HG03432 (cell line): ENCODE measurements around the gene ADAMTS3.

Experiments used
- ATAC-seq: cut with Tn5 transposase; IDR thresholded peaks from one replicate; pipeline ENCODE4 v1.9.1; 2021; ENCODE audit warnings: mild to moderate bottlenecking, moderate library complexity; ENCODE audit not compliant: unreplicated experiment

The ADAMTS3 gene

DNA sequence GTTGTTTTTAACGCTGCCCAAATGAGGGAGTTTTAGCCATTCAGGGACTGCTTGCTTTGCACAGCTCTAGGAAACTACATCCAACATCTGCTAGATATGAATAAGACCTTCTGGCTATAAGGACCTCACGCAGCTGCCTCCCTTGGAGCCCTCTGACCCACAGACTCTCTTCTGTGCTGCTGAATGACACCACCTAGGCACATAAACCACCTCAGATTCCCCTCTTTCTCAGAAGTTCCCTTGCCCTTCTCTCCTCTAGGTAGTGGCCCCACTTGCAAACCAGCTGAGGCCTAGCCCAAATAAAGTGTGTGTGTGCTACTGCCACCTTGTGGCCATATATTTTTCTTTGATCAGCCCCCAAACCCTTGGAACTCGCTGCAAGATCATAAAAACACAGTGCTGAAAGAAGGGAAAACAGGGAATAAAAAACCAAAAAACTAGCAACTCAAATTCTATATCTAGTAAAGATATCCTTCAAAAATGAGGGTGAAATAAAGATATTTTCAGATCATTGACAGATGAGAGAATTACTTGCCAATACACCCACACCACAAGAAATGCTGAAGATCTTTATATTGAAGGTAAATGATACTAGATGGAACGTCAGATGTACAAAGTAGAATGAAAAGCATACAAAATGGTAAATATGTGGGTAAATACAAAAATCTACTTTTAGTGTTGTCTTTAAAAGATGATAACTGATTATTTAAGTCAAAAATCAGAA is 265.9 kb downstream of the ADAMTS3 start:
- peak; percentile 94 for ATAC-seq

DNA sequence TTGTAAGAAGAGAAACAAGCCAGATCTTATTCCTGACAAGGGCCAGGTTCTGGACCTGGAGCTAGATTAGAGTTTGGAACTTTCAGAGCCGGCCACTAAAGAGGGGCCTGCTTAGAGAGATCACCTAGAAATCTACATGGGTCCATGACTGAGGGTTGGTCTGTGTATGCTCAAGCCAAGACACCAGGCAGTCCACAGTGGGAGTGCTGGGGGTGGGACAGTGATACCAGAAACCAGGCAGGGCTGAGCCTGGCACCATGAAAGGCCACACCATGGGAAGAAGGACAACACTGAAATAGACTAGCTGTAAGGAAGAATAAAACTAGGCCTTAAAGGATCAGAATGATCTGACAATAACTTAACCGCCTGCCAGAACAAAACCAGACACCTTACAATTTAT is 267.3 kb downstream of the ADAMTS3 start:
- no peak for ATAC-seq

DNA sequence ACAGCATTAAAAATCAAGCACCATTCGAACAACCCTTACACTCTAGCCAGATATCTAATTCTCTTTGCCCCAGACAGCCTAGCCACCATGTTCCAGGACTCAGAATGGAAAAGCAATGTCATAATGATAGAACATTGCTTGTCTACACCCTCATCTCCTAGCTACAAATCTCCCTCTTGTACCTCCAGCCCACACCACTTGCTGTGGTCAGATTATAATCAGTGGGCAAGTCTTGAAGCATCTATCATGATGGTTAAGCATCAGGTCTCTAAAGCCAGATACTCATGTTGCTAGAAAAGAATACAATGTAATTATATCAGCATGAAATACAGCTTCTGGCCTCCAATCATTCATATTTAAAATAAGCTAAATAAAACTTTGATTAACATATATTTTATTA is 268.9 kb downstream of the ADAMTS3 start:
- ATAC-seq, result no peak

DNA sequence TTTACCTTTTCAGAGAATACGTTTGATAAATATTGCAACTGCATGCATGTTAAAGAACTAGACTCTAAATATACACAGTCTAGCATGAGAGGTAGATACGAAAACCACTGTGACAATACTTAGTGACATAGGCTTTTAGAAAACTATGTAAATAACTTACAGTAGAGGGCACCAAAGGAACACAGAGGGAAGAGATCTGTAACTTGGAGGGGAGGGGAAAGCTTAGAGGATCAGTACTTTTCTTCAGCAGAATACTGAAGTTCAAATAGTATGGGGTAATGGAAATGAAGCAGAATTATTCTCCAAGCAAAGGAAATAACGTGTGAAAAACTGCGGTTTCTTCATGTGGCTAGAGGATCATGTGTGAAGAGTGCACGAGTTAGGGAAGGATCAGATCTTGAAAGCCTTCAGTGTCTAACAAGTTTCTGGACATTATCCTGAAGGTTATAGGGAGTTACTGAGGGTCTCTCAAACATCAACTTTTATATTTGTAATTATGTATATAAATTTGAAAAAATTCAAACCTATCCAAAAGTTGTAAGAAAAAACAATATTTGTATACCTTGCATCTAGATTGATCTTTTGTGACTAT is 273.0 kb downstream of the ADAMTS3 start:
- peak; percentile 91 for ATAC-seq

DNA sequence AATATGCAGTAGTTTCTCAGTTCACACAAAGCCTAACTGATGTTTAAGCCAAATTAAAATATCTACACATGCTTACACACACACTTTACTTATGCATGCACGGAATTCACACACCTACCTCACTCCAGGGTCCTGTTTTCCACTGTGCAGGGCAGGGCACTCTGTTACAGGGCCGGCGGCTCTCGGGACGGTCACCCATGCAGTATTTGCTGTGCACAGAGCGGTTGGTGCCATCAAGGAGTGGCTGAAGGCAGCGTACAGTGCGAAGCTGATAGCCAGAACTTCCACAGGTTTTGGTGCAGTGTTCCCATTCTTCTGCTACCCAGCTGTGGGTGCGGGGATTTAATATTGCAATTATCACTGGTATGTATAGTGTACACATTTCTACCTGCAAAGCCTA is 278.3 kb downstream of the ADAMTS3 start:
- no peak for ATAC-seq

DNA sequence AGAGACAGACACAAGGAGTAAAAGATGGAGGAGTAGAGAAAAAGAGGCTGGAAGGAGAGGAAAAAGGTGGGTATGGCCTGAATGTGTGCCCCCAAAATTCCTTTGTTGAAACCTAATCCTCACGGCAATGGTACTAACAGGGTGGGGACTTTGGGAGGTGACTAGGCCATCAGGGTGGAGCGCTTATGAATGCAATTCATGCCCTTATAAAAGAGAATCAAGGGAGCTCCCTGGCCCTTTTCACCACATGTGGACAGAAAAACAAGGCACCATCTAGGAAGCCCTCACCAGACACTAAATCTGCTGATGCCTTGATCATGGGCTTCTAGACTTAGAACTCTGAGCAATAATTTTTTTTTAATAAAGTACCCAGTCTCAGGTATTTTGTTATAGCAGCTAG is 282.1 kb downstream of the ADAMTS3 start:
- no peak for ATAC-seq

DNA sequence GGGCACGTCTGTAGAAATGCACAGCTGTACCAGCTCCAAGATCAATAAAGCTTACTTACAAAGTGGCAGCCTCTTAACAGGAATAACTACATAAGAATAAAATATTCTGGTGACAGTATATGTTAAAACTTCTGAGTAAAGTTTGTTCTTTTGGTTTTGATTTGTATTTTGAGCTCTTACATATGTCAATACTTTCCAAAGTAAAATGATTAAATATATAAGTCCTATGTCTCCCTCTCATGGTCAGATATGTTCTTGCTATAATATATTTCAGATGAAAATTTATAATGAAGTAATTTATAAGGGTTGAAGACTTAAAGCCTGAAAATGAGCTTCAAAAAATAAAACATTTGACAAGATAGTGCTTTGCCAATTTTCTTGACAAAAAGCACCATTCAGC is 282.8 kb downstream of the ADAMTS3 start:
- ATAC-seq, result peak; percentile 39

DNA sequence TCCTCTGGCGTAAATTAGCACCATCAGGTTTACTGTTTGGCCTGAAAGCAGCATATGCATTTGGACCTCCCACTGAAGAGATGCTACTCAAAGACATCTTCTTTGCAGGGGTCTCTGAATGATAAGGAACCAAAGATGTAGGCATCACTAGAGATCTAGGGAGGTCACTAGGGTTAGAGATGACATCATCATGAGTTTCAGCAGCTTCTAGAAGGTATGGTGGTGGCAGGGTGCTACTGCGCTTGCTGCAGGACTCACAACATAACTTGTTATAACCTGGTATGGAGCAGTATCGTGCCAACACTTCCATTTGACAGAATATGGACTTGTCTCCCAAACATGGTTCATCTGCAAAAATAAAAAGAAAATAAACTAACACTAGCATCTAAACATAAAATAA is 285.7 kb downstream of the ADAMTS3 start:
- peak; percentile 67 for ATAC-seq

DNA sequence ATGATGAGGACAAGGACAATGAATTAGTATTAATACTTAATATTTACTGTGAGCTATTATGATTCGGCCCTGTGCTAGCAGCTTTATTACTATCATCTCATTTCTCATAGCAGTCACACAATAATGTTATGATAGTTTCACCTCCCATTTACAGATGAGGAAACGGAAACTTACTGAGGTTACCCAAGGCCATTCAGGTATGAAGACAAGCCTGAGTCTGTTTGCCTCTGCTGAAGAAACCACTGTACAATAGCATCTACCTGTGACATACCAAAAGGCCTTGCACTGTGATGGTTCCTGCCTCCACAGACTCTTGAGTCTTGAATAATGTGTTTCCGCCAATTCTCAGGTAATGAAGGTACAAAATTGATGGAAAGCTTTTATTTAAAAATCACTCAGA is 288.8 kb downstream of the ADAMTS3 start:
- ATAC-seq, result no peak

DNA sequence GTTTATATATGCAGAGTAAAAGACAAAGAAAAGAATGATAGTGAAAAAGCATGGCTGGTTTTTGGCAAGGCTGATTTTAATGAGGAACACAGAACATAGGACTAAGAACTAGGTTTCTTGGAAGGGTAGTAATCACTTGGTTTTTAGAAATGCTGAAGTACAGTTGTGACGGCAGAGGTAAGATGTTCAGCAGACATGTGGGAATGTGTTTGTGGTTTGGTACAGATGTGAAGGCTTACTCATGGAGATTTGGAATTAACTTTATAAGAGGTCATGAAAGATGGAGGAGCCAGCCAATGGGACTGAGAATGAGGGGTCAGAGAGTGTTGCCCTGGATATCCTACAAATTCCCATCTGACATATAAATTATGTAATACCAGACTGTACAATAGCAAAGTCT is 293.6 kb downstream of the ADAMTS3 start:
- ATAC-seq, result no peak

DNA sequence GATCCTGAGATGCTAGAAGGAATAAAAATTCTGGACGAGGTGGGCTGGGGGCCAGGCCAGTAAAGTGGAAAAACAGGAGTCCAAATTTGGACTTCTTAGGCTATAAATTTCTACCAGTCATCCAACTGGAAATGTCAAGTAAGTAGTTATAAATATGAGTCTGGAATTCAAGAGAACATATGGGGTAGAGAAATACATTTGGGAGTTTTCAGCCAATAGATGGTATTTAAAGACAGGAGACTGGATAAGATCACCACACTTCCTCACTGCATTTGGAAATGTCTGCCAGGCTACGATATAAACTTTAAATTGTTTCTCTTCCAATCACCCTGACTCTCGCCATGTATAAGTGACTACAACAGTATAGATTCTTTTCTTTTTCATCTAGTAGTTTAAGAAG is 294.8 kb downstream of the ADAMTS3 start:
- no peak for ATAC-seq

DNA sequence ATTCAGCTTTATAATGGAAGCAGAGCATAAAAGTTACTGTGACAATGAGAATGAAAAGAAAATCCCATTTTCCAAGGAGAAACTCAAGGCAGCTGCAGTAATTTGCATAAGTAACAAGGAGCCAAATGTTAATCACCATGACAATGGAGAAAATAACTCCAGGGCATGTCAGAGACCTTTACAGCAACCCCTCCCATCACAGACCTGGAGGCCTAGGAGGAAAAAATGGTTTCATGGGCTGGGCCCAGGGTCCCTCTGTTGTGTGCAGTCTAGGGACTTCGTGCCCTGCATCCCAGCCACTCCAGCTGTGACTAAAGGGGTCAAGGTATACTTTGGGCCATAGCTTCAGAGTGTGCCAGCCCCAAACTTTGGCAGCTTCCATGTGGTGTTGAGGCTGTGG is 313.8 kb downstream of the ADAMTS3 start:
- no peak for ATAC-seq

DNA sequence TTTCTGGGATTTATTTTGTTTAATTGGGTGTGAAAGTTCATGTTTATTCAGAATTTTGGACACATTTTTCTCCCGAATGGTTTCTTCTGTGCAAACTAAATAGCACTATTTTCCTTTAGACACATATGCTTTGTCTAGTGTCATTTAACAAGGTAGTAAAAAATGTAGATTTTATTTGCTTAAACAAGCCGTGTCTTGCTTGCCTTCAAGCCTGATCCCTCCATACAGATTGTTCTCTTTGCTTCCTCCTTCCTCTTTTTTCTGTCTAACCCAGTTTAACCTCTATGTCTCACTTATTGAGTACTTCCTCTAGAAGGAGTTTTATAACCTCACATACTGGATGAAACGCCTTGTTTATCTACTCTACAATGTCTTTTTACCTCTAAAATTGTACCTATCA is 325.4 kb downstream of the ADAMTS3 start:
- ATAC-seq, result no peak

DNA sequence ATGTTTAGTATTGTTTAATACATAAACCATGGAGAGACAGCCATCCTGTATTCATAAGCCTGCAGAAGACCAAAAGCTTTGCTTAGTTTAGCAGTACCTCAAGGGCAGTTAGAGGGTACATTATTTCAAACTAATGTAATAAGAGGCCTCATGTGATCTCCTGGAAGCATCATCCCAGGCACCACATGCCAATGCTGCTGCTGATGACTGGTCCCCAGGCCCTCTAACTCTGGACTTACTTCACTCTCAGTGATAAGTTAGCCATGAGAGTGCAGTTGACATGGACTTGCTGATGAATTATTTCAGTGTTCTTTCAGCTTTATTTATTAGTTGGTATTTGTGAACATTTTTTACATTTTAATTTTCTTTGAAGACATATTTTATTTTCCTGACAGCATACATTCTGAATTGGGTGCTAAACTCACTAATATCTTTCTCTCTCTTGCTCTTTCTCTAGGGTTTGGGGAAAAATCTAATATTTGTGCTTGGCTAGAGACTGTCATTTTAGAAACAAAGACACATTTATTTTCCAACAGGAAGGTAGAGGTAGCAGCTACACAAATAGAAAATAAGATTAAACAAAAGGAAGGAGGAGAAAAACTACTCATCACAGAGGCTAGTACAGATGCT is 329.4 kb downstream of the ADAMTS3 start:
- ATAC-seq, result no peak
